HG03469 (cell line): ENCODE data around the gene MAP1LC3A.

Source experiments
- ATAC-seq: cut with Tn5 transposase; IDR thresholded peaks from one replicate; pipeline ENCODE4 v1.9.1; 2021; ENCODE audit warnings: mild to moderate bottlenecking, moderate library complexity, moderate number of reproducible peaks; ENCODE audit not compliant: unreplicated experiment

The MAP1LC3A gene

DNA sequence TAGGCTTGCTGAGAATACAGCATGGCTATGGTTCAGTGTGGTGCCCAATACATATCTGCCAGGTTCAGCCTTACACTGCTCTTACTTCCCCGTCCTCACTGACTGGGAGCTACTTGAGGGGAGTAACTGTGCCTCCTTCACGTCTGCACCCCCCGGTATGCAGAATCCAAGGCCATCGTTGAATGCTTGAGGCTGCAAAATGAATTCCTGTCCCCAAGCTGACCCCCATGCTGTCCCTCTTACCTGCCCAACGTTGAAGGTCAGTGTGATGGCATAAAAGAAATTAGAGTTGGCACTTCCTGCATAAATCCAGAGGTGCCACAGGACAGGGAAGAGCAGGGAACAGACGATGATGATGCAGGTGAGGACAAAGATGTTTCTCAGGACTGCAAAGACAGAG, 16.3 kb downstream of the MAP1LC3A start:
- ATAC-seq = no peak

DNA sequence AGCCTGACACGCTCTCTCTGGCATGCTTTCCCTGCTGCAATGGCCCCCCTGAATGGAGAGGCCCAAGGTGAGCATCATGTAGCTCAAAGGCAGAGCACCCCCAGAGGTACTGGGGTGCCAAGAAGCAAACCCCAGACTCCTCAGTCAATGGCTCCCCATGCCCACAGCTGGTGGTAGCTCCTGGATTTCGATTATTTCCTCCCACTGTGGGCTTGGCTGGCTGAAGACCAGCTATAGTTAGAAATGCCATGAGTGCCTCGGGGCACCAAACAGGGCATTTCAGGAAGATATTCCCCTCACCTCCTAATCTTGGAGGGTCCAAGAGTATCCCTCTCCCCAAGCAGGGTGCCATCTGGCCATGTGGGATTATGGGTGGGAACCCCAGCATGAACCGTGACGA, 16.8 kb downstream of the MAP1LC3A start:
- no peak for ATAC-seq

DNA sequence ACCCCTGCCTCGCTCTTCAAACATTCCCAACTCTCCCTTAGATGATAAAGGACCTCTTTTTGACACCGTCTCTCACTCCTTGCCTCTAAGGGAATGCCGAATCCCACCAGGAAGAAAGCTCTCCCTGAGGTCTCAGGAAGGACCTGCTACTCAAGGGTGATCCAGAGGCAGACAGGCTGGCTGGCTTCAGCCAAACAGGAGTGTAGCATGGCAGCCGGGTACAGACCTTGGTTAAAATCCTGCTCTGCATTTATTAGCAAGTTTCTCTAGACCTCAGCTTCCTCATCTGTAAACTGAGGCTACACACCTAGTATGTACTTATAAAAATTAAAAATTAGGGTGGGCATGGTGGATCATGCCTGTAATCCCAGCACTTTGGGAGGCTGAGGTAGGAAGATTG, 17.2 kb downstream of the MAP1LC3A start:
- ATAC-seq = no peak

DNA sequence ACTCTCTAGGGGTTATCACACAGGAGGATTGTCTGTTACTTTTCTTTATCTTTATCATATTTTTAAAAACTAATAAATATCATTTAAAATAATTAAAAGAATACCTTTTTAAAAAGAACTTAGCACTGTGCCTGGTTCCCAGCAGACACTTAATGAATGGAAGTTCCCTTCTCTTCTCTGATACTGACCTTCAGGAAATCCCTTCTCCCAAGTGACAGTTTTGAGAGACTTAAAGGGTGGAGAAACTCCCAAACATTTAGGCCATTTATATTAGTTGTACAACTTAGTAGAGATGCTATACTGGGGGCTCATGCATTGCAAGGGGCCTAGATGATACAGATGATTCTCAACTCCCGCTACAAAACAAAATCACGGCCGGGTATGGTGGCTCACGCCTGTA, 18.5 kb downstream of the MAP1LC3A start:
- ATAC-seq = no peak

DNA sequence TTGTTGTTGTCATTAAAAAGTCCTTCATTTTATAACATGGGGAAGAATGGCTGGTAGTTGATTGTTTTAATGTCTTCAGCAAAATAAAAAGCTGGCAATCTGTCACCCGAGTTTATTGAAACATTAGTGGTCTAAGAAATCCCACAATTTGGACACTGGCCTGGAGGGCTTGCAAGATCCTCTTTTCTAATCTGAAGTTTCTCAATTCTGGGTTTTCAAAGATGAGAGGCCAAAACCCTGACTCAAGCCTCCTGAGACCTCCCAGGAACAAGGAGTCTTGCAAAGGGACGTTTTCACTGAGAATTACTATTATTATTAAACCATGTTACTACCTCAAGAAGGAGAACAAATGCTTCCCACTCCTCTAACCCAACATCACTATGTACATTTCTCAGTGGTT, 19.5 kb downstream of the MAP1LC3A start:
- ATAC-seq = no peak

DNA sequence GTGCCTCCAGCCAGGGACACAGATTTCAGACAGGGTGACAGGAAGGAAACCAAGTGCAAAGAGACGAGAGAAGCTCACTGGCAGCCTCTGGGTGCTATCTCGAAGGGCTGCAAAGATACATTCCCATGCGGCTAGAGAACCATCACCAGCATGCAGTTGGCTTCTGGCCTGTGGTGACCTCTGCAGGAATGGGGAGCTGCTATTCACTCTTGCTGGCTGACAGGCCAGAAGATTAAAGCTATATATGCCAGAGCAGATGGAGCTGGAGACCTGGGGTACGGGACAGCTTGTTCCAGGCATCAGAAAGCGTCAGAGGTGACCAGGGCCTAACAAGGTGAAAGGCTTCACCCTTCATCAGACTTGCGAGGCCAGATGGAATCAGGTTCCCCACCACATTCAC, 20.0 kb downstream of the MAP1LC3A start:
- no peak for ATAC-seq

DNA sequence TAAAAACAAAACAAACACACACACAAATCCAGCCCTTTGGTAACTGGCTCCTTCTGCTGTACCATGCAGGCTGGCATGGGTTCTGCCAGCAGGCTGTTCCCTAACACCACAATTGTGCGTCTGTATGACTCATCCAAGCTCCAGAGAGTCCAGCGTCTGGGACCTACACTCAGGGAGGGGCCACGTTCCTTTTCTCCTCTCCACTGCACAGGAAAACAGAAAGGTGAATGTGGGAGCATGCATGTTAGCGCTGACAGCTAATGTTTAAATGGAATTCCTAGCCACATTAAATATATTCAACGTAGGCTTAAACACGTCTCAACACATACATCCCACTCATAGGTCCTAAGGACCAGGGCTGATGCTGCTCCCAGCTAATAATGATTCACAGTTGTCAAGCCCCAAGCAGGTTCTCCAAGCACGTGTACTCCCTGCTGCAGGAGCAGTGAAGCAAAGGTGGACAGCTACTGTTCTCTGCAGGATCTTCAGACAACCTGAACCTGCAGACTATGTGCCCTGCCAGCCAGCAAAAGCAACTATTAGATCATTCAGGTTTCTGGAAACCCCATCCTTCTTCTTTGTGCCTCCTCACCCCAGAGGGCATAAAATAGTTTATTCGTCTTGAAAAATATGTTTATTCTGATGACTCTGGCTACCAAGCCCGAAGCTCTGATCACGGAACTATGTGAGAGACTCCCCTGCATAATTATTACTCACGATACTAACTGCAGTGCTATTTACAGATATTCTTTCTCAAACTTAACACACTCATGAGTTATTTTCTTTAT, 20.9 kb downstream of the MAP1LC3A start:
- ATAC-seq = no peak

DNA sequence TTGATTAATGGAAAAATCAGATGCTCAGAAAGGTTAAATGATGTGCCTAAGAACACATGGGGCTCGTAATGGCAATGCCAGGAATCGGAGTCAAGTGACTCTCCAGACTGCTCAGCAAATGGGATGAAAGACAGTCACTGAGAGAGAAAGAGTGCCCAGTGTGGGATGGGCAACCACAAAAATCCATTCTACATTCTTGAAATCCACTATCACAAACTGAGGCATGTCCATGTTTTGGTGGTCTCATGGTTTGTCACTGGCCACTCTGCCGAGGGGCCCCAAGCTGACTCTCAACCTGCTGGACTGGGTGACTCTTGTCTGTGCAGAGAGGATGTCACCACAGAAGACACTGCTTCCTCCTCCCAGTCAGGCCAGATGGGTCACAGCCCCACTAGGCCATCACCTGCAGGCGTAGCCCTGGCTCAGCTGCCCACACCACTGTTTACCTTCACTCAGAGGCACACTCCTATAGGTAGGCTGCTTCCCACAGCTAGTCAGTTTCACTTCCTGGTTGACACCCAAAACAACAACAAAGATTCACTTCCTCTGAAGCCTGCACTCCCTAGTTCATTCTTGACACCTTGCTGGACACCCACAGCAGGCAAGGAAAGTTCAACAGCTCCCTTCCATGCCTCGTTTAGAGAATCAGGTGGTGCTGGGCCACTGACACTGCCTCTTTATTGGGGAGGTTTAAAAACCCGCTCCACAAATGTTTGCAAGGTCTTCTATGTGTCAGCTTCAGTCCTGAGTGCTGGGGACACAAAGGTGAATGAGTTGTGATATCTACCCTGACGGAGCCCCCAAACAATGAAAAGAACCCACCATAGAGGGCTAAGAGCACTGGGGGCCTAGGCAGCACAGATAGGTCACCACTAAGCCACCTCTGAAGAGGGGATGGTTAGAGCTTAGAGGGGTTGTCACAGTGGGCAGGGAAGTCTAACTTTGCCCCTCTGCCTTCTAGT, 21.7 kb downstream of the MAP1LC3A start:
- no peak for ATAC-seq

DNA sequence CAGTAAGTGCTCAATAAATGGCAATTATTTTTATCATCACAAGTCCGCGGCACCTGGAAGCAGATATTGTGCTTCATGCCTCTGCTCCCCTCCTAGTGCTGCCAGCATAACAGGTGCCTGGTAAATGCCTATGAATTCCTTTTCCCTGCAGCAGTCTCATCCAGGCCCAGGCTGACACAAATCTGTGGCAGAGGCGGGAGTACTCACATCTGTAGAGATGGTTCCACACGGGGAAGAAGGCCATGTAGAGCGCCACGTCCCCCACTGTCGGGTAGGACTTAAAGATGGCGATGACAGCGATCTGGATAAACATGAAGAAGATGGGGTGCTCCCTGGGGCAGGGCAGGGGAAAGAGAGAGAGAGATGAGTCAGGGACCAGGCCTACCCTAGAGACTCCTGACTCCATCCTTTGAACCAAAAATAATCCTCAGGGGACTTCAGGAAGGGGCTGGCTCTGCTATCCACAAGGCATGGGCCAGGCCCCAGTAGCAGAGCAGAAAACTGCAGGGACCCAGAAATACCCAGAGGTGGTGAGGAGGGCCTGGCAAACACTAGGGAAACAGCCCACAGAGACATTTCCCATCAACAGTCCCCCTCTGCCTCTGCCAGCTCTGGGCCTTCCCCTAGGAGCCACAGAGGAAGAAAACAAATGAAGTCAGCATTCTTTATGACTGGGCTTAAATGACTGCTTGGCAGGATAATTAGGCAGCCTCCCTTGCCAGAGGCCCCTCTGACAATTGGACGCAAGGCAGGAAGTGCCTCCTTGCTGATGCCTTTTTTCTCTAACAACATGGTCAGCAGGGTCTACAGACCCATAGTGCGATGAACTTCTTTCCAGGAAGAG, 23.0 kb downstream of the MAP1LC3A start:
- ATAC-seq = no peak

DNA sequence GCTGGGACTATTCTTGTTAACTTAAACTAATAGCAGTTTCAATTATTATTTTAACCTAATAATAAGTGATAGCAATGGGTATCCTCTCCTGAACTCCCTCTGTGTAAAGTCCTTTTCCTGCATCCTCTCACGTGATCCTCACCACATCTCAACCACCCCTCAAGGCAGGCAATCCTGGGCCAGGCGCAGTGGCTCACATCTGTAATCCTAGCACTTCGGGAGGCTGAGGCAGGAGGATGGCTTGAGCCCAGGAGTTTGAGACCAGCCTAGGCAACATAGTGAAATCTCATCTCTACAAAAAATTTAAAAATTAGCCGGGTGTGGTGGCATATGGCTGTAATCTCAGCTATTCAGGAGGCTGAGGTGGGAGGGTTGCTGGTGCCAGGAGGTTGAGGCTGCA, 23.7 kb downstream of the MAP1LC3A start:
- ATAC-seq = no peak

DNA sequence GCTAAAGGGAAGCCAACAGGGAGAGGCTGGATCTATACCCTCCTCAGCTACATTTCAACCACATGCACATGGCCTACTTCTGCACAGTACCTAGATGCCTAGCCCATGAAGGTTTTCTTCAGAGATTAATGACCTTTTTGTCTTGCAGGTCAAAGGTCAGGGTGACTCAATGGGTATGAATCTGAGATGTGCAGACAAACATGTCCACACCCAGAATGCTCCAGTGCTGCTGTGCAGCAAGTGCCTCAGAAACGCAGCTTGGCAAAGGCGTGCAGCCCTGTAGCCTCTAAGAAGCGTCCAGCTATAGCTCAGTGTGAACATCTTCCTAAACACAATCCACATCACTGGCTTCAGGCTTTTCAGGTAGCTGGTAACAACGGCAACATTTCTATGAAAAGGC, 24.4 kb downstream of the MAP1LC3A start:
- no peak for ATAC-seq

DNA sequence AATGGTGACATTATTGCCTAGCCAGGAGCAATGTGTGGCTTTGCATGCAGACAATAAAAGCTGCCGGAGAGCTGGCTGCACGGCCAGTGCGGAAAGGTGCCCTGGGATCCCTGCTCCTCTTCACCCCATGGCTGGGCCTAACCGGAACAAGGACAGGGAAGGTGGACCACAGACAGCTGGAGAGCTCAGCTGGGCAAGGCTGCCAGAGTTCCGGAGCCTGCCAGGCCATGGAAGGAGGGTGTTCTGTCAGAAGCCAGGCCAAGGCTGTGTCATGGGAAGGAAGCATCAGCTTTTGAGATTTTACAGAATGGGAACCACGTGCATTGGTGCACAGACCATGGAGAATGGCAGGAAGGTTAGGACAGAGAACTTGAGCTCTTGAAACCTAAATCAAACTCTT, 25.0 kb downstream of the MAP1LC3A start:
- ATAC-seq = no peak

DNA sequence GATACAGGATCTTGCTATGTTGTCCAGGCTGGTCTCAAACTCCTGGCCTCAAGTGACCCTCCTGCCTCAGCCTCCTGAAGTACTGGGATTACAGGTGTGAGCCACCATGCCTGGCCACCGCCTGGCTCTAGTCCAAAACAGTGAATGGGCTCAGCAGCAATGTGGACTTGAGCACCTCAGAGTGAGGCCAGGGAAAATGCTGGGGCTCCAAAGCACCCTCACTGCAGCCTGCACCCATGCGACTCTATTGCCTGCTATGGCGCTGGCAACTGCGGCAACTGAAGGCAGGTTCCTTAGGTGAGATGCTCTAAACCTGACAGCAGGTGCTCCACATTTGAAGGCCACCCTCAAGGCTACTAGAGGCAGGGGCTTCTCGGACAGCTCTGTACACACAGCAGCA, 26.5 kb downstream of the MAP1LC3A start:
- no peak for ATAC-seq

DNA sequence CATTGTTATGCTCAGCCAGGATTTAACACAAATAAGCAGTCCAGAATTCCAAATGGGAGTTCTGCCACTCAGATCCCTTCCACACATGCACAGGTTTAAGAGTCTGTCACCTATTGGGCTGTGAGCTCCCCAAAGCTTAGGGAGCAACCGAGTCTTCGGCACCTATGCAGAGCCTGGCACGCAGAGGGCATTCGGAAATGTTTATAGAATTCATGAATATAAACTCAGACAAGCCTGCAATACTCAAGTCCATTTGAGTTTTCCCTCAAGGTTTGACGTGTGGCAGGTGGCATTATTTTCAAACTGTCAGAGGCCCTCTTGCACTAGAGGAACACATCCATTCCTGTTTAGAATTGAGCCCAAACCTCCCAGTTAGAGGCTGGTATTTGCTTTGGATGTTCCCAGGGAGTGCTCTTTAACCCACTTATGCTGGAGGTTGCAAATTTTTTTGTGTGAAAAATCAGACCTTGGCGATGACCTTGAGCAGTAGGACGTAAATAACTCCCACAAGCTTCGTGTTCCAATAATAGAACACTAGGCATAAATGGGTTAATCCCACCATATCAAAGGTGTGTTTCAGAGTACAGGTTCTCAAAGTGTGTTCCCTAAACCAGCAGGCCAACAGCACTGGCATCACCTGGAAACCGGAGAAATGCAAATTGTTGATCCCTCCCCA, 28.1 kb downstream of the MAP1LC3A start:
- no peak for ATAC-seq

DNA sequence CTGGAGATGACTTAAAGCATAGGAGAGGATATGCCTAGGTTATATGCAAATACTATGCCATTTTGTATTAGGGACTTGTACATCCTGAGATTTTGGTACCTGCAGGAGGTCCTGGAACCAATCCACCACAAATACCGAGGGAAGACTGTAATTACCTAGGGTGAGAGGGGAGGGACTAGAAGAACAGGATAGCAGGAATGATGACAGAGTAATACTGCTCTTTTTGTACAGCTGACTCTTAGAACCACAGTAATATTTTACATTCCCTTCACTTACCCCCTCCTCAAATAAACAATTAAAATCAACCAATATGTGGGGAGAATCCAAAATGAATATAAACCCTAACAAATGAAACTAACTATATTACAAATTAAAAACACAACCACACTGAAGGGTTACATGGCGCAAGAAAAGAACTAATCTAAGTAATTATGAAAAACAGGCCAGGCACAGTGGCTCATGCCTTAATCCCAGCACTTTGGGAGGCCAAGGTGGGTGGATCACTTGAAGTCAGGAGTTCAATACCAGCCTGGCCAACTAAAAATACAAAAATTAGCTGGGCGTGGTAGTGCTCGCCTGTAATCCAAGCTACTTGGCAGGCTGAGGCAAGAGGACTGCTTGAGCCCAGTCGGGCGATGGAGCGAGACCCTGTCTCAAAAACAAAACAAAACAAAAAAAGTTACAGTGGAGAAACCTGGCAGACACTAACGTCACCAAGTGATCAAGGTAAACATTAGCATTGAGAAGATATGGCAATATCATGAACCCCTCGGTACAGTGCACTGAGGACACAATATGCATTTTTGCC, 37.1 kb downstream of the MAP1LC3A start:
- no peak for ATAC-seq

DNA sequence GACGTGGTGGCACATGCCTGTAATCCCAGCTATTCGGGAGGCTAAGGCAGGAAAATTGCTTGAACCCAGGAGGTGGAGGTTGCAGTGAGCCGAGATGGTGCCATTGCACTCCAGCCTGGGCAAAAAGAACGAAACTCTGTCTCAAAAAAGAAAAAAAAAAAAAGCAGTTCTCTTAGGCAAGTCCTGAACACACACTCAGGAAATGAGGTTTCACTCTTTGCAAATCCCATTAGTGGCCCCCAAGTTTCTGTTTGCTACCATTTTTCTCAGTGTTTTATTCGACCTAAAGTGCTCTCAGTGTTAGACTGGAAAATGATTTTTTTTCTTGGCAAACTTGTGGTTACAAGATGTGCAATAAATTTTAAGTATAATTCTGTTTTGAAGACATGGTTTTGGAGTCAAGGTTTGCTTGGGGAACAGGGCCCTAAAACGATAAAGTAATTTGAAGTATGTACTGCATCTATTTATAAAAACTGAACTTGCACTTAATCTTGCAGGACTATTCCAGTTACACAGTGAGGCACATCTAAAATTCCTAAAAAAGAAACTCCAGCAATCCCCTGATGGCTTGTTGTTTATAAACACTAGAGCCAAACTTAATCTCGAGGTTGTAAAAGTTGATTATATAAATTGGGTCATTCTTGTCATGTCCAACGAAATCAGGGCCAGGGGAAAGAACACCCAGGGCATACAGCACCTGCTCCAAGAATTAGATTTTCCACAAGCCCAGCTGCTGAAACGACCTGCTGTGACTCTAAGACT, 42.6 kb downstream of the MAP1LC3A start:
- ATAC-seq = no peak

DNA sequence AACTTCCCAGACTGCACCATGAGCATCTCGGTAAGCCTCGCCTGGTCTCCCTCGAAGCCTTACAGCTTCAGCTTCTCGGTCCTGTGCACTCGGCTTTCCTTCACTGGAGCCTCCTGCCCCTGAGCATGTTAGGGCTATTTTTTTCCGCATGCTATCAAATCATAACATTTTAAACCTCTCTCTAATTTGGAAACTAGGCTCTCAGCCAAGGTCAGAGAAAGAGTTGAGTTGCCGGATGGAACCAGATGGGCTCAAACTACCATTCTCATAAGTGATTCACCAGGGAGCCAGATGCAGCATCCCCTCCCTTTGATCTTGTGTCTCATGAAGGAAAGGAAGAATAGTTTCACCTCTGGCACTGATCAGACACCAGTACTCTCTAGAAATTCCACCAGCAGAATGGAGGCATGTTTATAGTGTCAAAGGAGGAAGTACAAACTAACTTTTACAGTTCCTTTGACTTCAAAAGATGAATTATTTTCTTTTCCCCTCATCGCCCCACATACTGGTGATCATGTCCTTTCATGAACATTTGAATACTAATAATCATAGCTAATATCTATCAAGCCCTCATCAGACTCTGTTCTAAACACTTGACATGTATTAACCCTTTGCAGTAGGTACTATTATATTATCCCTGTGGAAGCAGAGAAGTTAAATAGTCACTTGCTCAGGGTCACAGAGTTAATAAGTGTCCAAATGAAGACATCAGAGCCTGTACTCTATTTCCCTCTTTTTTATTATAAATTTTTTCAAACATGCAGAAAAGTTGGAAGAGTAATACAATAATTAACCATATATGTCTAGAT, 46.7 kb downstream of the MAP1LC3A start:
- ATAC-seq = no peak

DNA sequence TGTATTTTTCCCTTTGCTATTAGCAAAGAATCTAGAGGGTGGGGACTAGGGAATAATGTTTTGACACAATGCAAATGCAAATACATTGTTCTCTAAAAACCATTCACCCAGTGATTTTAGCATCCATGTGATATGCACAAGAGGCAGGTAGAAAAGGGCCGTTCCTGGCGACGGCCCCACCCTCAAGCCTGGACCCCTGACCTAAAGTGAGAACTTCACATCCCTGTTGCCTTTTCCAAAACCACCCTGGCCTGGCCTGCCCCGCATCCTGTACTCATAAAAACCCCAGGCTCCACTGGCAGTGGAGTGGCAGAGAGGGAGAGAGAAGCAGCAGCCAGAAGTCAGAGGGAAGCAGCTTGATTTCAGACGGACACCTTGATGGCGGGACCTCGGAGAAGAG, 48.5 kb downstream of the MAP1LC3A start:
- no peak for ATAC-seq
